Tibial nerve (tissue), 4 donors: ENCODE measurements around the gene ATG7. TPM values are rescaled to one million over a fixed set of nuclear protein-coding genes. Genes with fewer than 3 reads are reported as not detected.
"Not testable (repeated sequence)": the region's sequence is repeated elsewhere in the genome, so short reads cannot be mapped to it uniquely, and the experiment has no call there.

Experiments
- DNase-seq, 2 donors: peaks; one replicate each; pipeline ENCODE4 v3.0.0-alpha.2; 2019; ENCODE audit warnings: low spot score in 2 of 2
- H3K27ac ChIP-seq, 4 donors: fragments of 200-600 bp; sonication (generic) in 3 of 4; one replicate each; pipeline ENCODE4 v1.5.1; 2017 to 2019; ENCODE audit warnings: mild to moderate bottlenecking in 1 of 4
- H3K27me3 ChIP-seq, 2 donors: fragments of 200-600 bp; sonication (generic) in 1 of 2; one replicate each; pipeline versions ENCODE4 v1.5.1 to v1.6.0; 2017 to 2019
- H3K36me3 ChIP-seq, 3 donors: fragments of 200-600 bp; sonication (generic); one replicate each; pipeline ENCODE4 v1.5.1; 2018 to 2019
- H3K4me1 ChIP-seq, 4 donors: fragments of 200-600 bp; sonication (generic) in 3 of 4; one replicate each; pipeline ENCODE4 v1.5.1; 2017 to 2019
- H3K4me3 ChIP-seq, 4 donors: fragments of 200-600 bp; sonication (generic) in 3 of 4; one replicate each; pipeline ENCODE4 v1.5.1; 2017 to 2019; ENCODE audit warnings: mild to moderate bottlenecking in 1 of 4, moderate library complexity in 1 of 4
- H3K9me3 ChIP-seq, 4 donors: fragments of 200-600 bp; sonication (generic) in 3 of 4; one replicate each; pipeline ENCODE4 v1.5.1; 2017 to 2019
- CTCF ChIP-seq, 5 experiments: fragments of 200-600 bp in 3 of 5; fragments of 450-650 bp in 2 of 5; sonication (generic) in 3 of 5; IDR thresholded peaks; one replicate each; pipeline ENCODE4 v1.5.1; 2016 to 2019; ENCODE audit warnings: antibody characterized with exemption in 5 of 5, mild to moderate bottlenecking in 3 of 5, moderate library complexity in 2 of 5
- EP300 ChIP-seq, 2 donors: sonication (generic); formaldehyde crosslinking; IDR thresholded peaks; one replicate each; pipeline ENCODE4 v1.6.1; 2017; ENCODE audit warnings: antibody characterized with exemption in 2 of 2, mild to moderate bottlenecking in 1 of 2
- POLR2A ChIP-seq, 2 donors: fragments of 450-650 bp; IDR thresholded peaks; one replicate each; pipeline ENCODE4 v1.6.1; 2017; ENCODE audit warnings: antibody characterized with exemption in 2 of 2, mild to moderate bottlenecking in 2 of 2, moderate library complexity in 2 of 2
- WGBS, 2 donors: methylation state at CpG; one replicate each; pipeline ENCODE4 v1.1.5; 2018; 5-methylcytosine and 5-hydroxymethylcytosine counted together
- total RNA-seq, 4 donors: library from RNA; depleted of rRNA; stranded (reverse); fragments of >200 nt; gene quantifications; one replicate each; pipeline ENCODE4 v1.1.0, GENCODE V29; 2016

Gene ATG7
- total RNA-seq, 4 donors from 2014 or later: 71.0 to 94.0 (median 76.2) TPM

- Histone ChIP-seq H3K4me1 (peaks cover 0 to 7% (median 0%) of the 10 kb centered on the region in 4 donors), H3K9me3 (no peaks in the 10 kb centered on the region), H3K4me3 (no peak overlapping the region), H3K27me3 (no peaks in the 10 kb centered on the region), H3K27ac (peak overlapping the region in 2 of 4 donors; percentile 58 to 64), H3K36me3 (no peaks in the 10 kb centered on the region)
- WGBS, 2 donors: 57 to 63% methylated on average over 10 of the region's 10 CpGs
- DNase-seq: no peak
- no peak for TF ChIP-seq CTCF (IDR thresholded peaks at IDR 0.05)
- no peak for TF ChIP-seq POLR2A (IDR thresholded peaks at IDR 0.05)
- TF ChIP-seq EP300 (IDR thresholded peaks at IDR 0.05): no peak
These were observed 21.0 kb upstream of the ATG7 start for GRCh38 chr3:11250902-11251806.

DNA sequence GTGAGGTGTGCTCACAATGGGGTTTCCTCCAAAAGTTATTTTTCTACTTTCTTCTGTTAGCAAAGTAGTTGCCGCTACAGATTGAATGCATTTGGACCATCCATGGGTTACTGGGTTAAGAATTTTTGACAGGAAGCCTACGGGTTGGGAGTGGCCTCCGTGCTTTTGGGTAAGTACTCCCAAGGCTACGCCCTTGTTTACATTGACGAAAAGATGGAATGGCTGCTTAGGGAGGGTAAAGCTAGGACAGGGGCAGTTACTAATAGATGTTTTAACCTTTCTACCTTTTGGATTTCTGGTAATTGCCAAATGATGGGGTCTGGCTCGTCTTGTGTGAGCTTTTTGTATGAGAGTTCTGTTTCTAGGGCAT is 20.4 kb upstream of the ATG7 start:
- H3K9me3 ChIP-seq: no peaks in the 10 kb centered on the region
- H3K27ac ChIP-seq: peak overlapping the region in 2 of 4 donors; percentile 58 to 64
- H3K36me3 ChIP-seq: no peaks in the 10 kb centered on the region
- no peak for DNase-seq
- H3K4me3 ChIP-seq: no peak overlapping the region
- TF ChIP-seq EP300 (IDR thresholded peaks at IDR 0.05): no peak
- TF ChIP-seq CTCF (IDR thresholded peaks at IDR 0.05): no peak
- no peak for TF ChIP-seq POLR2A (IDR thresholded peaks at IDR 0.05)
- peaks cover 0 to 7% (median 0%) of the 10 kb centered on the region in 4 donors for H3K4me1 ChIP-seq
- H3K27me3 ChIP-seq: no peaks in the 10 kb centered on the region
- 52 to 66% methylated on average over 6 of the region's 6 CpGs for WGBS, 2 donors

GRCh38 chr3:11254876-11255275 is 17.3 kb upstream of the ATG7 start:
- H3K9me3 ChIP-seq: no peaks in the 10 kb centered on the region
- no peak overlapping the region for H3K4me3 ChIP-seq
- 91 to 93% methylated on average over 6 of the region's 6 CpGs for WGBS, 2 donors
- no peak for TF ChIP-seq EP300 (IDR thresholded peaks at IDR 0.05)
- TF ChIP-seq POLR2A (IDR thresholded peaks at IDR 0.05): no peak
- no peak for TF ChIP-seq CTCF (IDR thresholded peaks at IDR 0.05)
- no peaks in the 10 kb centered on the region for H3K27me3 ChIP-seq
- DNase-seq: no peak
- no peak overlapping the region for H3K27ac ChIP-seq
- peaks cover 0 to 13% (median 0%) of the 10 kb centered on the region in 3 donors for H3K36me3 ChIP-seq
- H3K4me1 ChIP-seq: peaks cover 0 to 7% (median 0%) of the 10 kb centered on the region in 4 donors

GRCh38 chr3:11255537-11255936 is 16.7 kb upstream of the ATG7 start:
- DNase-seq, H3K27ac ChIP-seq, H3K9me3 ChIP-seq, H3K4me3 ChIP-seq, H3K4me1 ChIP-seq, H3K27me3 ChIP-seq: not testable (repeated sequence)
- 80 to 83% methylated on average over 5 of the region's 5 CpGs for WGBS, 2 donors
- H3K36me3 ChIP-seq: peaks cover 0 to 18% (median 0%) of the 10 kb centered on the region in 3 donors

DNA sequence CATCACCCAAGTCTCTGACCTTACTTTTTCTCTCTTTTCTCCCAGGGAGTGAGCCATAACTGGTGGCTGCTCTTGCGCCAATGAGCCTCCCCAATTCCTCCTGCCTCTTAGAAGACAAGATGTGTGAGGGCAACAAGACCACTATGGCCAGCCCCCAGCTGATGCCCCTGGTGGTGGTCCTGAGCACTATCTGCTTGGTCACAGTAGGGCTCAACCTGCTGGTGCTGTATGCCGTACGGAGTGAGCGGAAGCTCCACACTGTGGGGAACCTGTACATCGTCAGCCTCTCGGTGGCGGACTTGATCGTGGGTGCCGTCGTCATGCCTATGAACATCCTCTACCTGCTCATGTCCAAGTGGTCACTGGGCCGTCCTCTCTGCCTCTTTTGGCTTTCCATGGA is 13.2 kb upstream of the ATG7 start:
- Histone ChIP-seq H3K9me3 (no peaks in the 10 kb centered on the region), H3K27ac (no peak overlapping the region), H3K27me3 (no peaks in the 10 kb centered on the region), H3K4me3 (no peak overlapping the region), H3K4me1 (no peaks in the 10 kb centered on the region), H3K36me3 (peaks cover 0 to 24% (median 0%) of the 10 kb centered on the region in 3 donors)
- TF ChIP-seq EP300 (IDR thresholded peaks at IDR 0.05) (no peak), CTCF (IDR thresholded peaks at IDR 0.05) (no peak), POLR2A (IDR thresholded peaks at IDR 0.05) (no peak)
- WGBS, 2 donors: 89 to 93% methylated on average over 11 of the region's 11 CpGs
- no peak for DNase-seq
